Skeletal muscle cell (primary cell): ENCODE measurements around the gene CCBE1.

Experiments
- DNase-seq: peaks from one replicate; pipeline ENCODE4 v3.0.0-alpha.2; 2010; ENCODE audit warnings: low read depth
- H3K4me3 ChIP-seq: 2 replicates; pipeline ENCODE4 v1.5.1; 2011; ENCODE audit warnings: low read depth, mild to moderate bottlenecking, control low read depth, low read length, moderate library complexity

Gene CCBE1

GRCh38 chr18:59633317-59633716 is 63.9 kb downstream of the CCBE1 start:
- H3K4me3 ChIP-seq: no peak overlapping the region
- DNase-seq: no peak

- no peak for DNase-seq
Measured at GRCh38 chr18:59631583-59632181, 65.5 kb downstream of the CCBE1 start.

GRCh38 chr18:59629894-59630293 is 67.3 kb downstream of the CCBE1 start:
- no peak for DNase-seq
- no peak overlapping the region for H3K4me3 ChIP-seq

More at GRCh38 chr18:59631583-59632181, 65.5 kb downstream of the CCBE1 start:
- H3K4me3 ChIP-seq: no peak overlapping the region

DNA sequence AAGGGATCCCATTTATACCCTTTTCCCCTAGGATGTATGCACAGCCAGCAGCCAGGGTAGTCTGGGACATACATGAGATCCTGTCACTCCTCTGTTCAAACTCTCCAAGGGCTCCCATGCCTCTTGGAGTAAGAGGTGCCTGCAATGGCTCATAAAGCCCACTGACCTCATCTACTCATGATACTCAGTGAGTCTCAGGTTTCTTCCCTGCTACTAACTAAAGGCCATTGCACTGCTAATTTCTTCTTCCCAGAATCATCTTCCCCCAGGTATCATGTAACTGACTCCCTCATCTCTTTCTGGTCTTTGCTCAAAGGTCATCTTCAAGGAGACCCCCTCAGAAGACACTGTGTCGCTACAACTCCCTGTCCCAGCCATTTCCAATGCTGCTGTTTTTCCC is 68.2 kb downstream of the CCBE1 start:
- no peak overlapping the region for H3K4me3 ChIP-seq
- no peak for DNase-seq

DNA sequence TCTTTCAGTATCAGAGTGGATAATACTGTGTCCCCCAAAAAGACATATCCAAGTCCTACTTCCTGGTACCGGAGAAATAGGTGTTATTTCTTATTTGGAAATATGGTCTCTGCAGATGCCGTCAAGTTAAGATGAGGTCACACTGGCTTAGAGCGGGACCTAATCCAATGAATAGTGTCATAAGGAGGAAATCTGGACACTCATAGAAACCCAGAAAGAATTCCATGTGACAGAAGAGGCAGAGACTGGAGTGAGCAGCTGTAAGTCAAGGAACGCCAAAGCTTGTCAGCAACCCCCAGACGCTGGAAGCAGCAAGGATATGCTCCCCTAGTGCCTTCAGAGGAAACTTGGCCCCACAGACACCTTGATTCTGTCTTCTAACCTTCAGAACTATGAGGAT is 69.8 kb downstream of the CCBE1 start:
- no peak for DNase-seq
- no peak overlapping the region for H3K4me3 ChIP-seq

- H3K4me3 ChIP-seq: no peak overlapping the region
- DNase-seq: no peak
Measured at GRCh38 chr18:59624369-59624765, 72.9 kb downstream of the CCBE1 start.

- no peak for DNase-seq
- no peak overlapping the region for H3K4me3 ChIP-seq
Measured at GRCh38 chr18:59623456-59624368, 73.5 kb downstream of the CCBE1 start.

- DNase-seq: no peak
- H3K4me3 ChIP-seq: no peak overlapping the region
Measured at GRCh38 chr18:59621027-59621426, 76.2 kb downstream of the CCBE1 start.

GRCh38 chr18:59620381-59620780 is 76.8 kb downstream of the CCBE1 start:
- no peak overlapping the region for H3K4me3 ChIP-seq
- DNase-seq: no peak

DNA sequence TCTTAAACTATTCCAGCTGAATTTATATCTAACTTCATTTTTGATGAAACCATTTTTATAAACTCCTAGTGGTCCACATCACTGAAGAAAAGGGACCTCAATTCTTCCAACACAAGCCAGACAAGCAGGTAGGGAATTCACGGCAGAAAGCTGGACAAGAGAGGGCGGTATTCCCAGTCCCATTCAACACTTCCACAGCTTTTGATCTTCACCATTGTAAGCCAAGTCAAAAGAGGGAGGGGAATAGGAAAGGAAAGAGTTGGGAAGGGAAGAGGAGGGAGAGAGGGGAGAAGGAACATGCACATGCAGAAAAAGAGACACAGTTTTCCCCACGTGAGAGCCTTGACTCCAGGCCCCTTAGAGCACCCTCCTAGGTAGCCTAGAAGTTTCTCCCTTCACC is 77.4 kb downstream of the CCBE1 start:
- DNase-seq: no peak
- H3K4me3 ChIP-seq: no peak overlapping the region

DNA sequence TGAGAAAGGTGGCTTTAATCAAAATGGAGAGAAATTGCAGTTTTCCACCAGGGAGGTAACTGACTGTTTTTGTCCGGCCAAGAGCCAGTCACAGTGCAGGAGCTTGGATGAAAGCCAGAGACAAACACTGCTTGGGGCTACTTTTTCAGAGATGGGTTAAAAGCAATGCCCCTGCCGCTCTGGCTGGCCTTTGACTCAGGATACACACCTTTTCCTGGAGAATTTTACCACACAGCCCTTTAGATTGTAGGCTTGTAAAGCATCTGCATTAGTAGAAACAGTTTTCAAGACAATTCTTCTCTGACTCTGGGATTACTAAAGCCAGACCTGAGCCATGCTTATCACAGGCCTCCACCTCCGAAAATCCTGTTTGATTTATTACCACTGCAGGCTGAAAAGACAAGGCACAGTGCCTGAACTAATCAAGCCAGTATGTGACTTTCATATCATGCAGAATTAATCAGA is 79.7 kb downstream of the CCBE1 start:
- no peak for DNase-seq
- H3K4me3 ChIP-seq: no peak overlapping the region

DNA sequence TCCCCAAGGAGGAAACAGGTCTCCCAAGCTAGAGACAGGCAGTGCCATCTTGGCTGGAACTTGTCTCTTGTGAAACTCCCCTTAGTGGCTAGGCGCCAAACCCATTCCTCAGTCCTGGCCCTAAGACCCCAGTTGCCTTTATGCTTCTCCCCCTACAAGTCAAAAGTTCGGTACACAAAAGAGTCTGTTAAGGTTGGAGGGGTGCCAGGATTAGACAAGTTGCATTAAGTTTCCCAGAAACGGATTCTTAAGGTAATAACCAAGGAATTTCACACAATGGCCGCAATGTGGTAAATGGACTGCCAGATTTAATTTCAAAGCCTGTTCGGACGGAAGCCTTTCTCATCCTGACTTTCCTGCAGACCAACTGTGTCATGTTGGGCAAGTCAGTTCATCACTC is 80.7 kb downstream of the CCBE1 start:
- no peak overlapping the region for H3K4me3 ChIP-seq
- peak; percentile 63 for DNase-seq

- DNase-seq: no peak
- no peak overlapping the region for H3K4me3 ChIP-seq
Measured at GRCh38 chr18:59613903-59614302, 83.3 kb downstream of the CCBE1 start.

DNA sequence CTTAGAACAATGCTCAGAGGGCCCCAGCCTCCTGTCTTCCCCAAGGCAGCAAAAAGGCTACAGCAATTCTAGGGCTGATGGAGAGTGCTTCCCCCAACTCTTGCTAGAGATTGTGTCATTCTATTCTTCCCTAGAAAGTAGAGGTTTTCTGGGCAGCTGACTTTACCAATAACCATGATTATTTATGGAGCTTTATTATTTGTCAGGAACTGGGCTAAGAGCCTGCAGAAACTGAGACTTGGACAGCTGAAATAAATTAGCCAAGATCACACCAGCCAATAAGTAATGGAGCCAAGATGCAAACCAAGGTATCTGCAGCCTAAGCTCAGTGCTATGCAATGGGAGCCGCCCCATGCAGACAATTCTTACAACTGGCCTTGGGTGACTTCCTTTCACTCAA is 84.8 kb downstream of the CCBE1 start:
- DNase-seq: peak; percentile 65
- H3K4me3 ChIP-seq: no peak overlapping the region

- no peak overlapping the region for H3K4me3 ChIP-seq
- no peak for DNase-seq
Measured at GRCh38 chr18:59610546-59611140, 86.6 kb downstream of the CCBE1 start.

DNA sequence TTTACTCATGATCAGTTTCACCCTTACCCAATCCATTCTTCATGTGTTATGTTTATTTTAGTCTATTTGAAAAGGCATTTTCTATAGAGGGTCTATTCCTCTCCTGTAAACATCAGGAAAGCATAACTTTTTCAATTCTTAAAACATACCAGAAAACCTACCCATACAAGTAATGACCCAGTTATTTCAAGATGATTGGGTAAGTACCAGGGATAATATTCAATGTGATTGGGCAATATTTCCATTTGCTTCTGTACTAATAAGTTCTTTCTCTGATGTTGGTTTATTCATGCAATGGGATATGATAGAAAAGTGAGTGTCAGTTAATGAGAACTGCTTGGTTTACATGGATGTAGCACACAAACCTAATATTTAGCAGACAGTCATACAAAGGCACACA is 87.6 kb downstream of the CCBE1 start:
- no peak for DNase-seq
- no peak overlapping the region for H3K4me3 ChIP-seq

DNA sequence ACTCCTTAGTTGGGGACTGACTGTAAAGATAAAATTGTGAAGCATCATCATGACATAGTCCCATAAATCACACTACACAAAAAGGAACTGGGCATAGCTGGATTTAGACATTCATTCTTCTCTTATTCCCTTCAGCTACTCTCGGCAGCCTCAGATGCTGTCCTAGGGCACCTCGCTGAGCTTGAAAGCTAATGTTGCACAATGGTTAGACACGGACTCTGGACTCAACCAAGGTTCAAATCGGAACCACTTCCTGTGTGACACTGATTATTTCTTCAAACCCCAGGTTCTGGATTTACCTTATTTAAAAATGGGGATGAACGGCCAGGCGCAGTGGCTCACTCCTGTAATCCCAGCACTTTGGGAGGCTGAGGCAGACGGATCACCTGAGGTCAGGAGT is 89.8 kb downstream of the CCBE1 start:
- H3K4me3 ChIP-seq: no peak overlapping the region
- DNase-seq: no peak

DNA sequence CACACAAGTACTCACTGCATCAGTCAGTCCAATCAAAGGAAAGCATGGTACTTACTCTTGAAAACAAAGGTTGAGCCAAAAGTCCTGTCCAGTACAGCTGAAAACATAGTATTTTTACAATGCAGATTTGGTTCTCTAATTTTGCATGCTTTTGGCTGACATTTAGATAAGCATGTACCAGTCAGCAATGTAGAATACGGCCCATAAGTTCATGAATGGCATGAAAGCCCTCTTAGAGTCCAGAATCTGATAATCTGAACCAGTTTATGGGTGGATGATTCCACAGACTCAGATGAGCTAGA is 90.2 kb downstream of the CCBE1 start:
- no peak for DNase-seq

DNA sequence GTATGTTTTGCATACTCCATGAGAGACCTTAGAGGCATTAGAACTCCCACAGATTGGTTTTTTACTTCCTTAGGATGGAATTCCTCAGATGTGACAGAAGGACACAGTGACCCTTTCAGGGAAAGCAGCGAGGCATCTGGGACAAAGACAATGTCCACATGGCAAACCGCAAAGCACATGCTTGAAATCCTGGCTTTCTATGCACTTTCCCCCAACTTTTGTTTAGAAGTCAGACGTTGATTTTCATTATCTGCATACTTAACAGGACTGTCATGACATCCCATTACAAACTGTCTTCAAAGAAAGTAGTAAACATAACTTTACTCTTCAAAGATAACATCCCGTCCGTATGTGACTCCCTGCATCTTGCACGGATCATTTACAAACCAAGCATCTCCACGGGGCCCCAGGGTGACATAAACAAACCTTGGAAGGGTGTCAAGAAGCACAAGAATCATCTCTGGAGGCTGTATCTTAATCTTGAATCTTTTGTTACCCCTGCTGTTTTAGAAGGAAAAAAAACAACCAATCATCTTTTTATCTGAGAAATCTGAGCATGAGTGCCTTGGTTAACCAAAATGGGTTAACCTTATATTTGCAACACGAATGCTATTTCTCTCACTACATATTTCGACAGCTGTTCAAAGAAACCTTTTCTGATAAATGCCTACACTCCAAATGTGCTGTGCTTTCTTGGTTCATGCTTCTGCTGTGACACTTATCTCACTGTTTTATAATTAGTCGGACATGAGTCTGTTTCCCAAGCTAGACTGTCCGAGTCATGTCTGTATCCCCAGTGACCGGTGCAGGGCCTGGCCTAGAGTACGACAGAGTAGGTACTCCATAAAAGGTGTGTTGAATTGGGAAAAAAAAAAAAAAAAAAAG is 90.8 kb downstream of the CCBE1 start:
- no peak overlapping the region for H3K4me3 ChIP-seq
- DNase-seq: no peak

More for the DNA sequence above, 90.2 kb downstream of the CCBE1 start:
- no peak overlapping the region for H3K4me3 ChIP-seq
